Lower leg skin (tissue), 3 donors: ENCODE measurements around the gene SCN3A.

Experiments
- CTCF ChIP-seq, 3 donors: fragments of 450-650 bp; IDR thresholded peaks; one replicate each; pipeline ENCODE4 v1.5.1; 2016; ENCODE audit warnings: antibody characterized with exemption in 3 of 3, mild to moderate bottlenecking in 3 of 3, moderate library complexity in 2 of 3
- POLR2A ChIP-seq, 2 donors: fragments of 450-650 bp; IDR thresholded peaks; one replicate each; pipeline ENCODE4 v1.6.1; 2016 to 2017; ENCODE audit warnings: antibody characterized with exemption in 2 of 2, mild to moderate bottlenecking in 1 of 2, moderate library complexity in 1 of 2

- no peak for TF ChIP-seq CTCF (IDR thresholded peaks at IDR 0.05)
- no peak for TF ChIP-seq POLR2A (IDR thresholded peaks at IDR 0.05)
These were observed 42.3 kb downstream of the SCN3A start for GRCh38 chr2:165161510-165161909.
